WERI-Rb-1 (cell line): ENCODE data around the gene PRND.

Source experiments
- DNase-seq: peaks from one replicate; pipeline ENCODE4 v3.0.0-alpha.2; 2020
- H3K27ac ChIP-seq: fragments of 250-450 bp; sonication (Bioruptor Pico); 2 replicates; pipeline ENCODE4 v1.5.1; 2020; ENCODE audit warnings: mild to moderate bottlenecking, moderate library complexity
- H3K27me3 ChIP-seq: fragments of 250-450 bp; sonication (Bioruptor Pico); 2 replicates; pipeline ENCODE4 v1.5.1; 2021; ENCODE audit warnings: mild to moderate bottlenecking, low read depth, moderate library complexity; ENCODE audit not compliant: insufficient read depth, severe bottlenecking
- H3K36me3 ChIP-seq: fragments of 250-450 bp; sonication (Bioruptor Pico); 2 replicates; pipeline ENCODE4 v1.5.1; 2020; ENCODE audit warnings: mild to moderate bottlenecking, moderate library complexity
- H3K4me3 ChIP-seq: 2 replicates; pipeline ENCODE4 v1.5.1; 2011; ENCODE audit warnings: low read depth, mild to moderate bottlenecking, control low read depth, low read length
- H3K9me3 ChIP-seq: fragments of 250-450 bp; sonication (Bioruptor Pico); 2 replicates; pipeline ENCODE4 v1.5.1; 2021; ENCODE audit warnings: mild to moderate bottlenecking, moderate library complexity; ENCODE audit not compliant: severe bottlenecking
- CTCF ChIP-seq: IDR thresholded peaks from 2 replicates; pipeline ENCODE4 v1.5.1; 2011; ENCODE audit warnings: low read depth, mild to moderate bottlenecking, control low read depth, inconsistent platforms, low read length

The PRND gene

GRCh38 chr20:4717816-4718570 lies 3.7 kb upstream of the PRND start:
- TF ChIP-seq CTCF, result no peak
- no peak for DNase-seq
- Histone ChIP-seq H3K27me3 (no peaks in the 10 kb centered on the region), H3K27ac (no peak overlapping the region), H3K4me3 (no peak overlapping the region), H3K9me3 (no peaks in the 10 kb centered on the region), H3K36me3 (no peaks in the 10 kb centered on the region)

- H3K36me3 ChIP-seq, result no peaks in the 10 kb centered on the region
- no peak overlapping the region for H3K4me3 ChIP-seq
- H3K9me3 ChIP-seq, result no peaks in the 10 kb centered on the region
- no peak overlapping the region for H3K27ac ChIP-seq
- H3K27me3 ChIP-seq, result no peaks in the 10 kb centered on the region
- DNase-seq, result no peak
- no peak for TF ChIP-seq CTCF
Observed at GRCh38 chr20:4719190-4719589, 2.5 kb upstream of the PRND start.

GRCh38 chr20:4720041-4720976 lies 1.4 kb upstream of the PRND start:
- peak overlapping the region; percentile 41 for H3K27ac ChIP-seq

GRCh38 chr20:4720977-4721349 lies 746 bp upstream of the PRND start:
- TF ChIP-seq CTCF, result no peak
- no peak for DNase-seq
- H3K27ac ChIP-seq, result no peak overlapping the region; the same call in 1 of the 2 replicates
- no peaks in the 10 kb centered on the region for H3K27me3 ChIP-seq
- H3K36me3 ChIP-seq, result no peaks in the 10 kb centered on the region
- no peaks in the 10 kb centered on the region for H3K9me3 ChIP-seq
- H3K4me3 ChIP-seq, result no peak overlapping the region

More at GRCh38 chr20:4720041-4720976, 1.4 kb upstream of the PRND start:
- H3K36me3 ChIP-seq, result no peaks in the 10 kb centered on the region
- H3K27me3 ChIP-seq, result no peaks in the 10 kb centered on the region
- TF ChIP-seq CTCF, result peak; percentile 73
- no peaks in the 10 kb centered on the region for H3K9me3 ChIP-seq
- no peak overlapping the region for H3K4me3 ChIP-seq
- peak; percentile 75 for DNase-seq

- Histone ChIP-seq H3K36me3 (no peaks in the 10 kb centered on the region), H3K27ac (no peak overlapping the region), H3K9me3 (no peaks in the 10 kb centered on the region), H3K4me3 (no peak overlapping the region), H3K27me3 (no peaks in the 10 kb centered on the region)
- peak; percentile 58 for DNase-seq
- TF ChIP-seq CTCF, result no peak
Observed at GRCh38 chr20:4722571-4722970, 862 bp downstream of the PRND start.
